Measurements from ENCODE around the gene SPECC1L. TPM values are rescaled to one million over a fixed set of nuclear protein-coding genes. Genes with fewer than 3 reads are reported as not detected.

SPECC1L gene
- total RNA-seq, 1 experiment from 2014 or later, result 40.8 TPM

DNA sequence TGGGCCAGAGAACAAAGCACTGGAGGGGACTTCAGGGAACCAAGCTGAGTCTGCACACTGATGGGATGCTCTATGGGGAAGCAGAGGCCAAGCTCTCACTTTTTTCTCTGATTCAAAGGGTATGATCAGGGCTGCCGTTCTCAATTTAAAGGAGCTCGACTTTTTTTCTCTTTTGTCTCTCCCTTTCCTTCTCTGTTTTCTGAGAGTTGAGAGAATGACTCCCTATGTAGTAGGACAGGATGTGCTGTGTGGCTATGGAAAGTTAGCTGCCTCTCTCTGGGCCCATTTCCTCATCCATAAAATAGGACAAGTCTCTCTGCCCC lies 164.7 kb downstream of the SPECC1L start:
- intact Hi-C loops (cut with micrococcal nuclease), result no loop called here
- H3K27ac ChIP-seq (ENCODE audit: low read depth, low read length), result no peak overlapping the region
- no peaks in the 10 kb centered on the region for H4K20me1 ChIP-seq (ENCODE audit: insufficient read depth)
- H3K4me1 ChIP-seq (ENCODE audit: control insufficient read depth in 1 of 2, insufficient read depth in 2 of 2, low read length in 2 of 2), result peaks cover 0 to 14% of the 10 kb centered on the region in 2 experiments; a peak in 2 of 4 replicates
- no peaks in the 10 kb centered on the region for H3K9me3 ChIP-seq (ENCODE audit: control insufficient read depth in 1 of 2, insufficient read depth in 1 of 2, low read depth in 1 of 2, low read length in 2 of 2)
- H3K9ac ChIP-seq (ENCODE audit: low read length), result no peak overlapping the region
- no peak overlapping the region for H2AFZ ChIP-seq (ENCODE audit: low read depth, low read length, poor library complexity, severe bottlenecking)
- H3K4me3 ChIP-seq (replicated peaks in 1 of 2; ENCODE audit: low read depth in 1 of 2, low read length in 2 of 2), result no peak overlapping the region
- POLR2A ChIA-PET, result no interaction called here
- ATAC-seq (no peak), DNase-seq (ENCODE audit: low read depth, low spot score) (no peak)
- H3K79me2 ChIP-seq (ENCODE audit: insufficient read depth, low read length), result no peaks in the 10 kb centered on the region
- H3K36me3 ChIP-seq (ENCODE audit: control insufficient read depth in 1 of 2, insufficient read depth in 2 of 2, low read length in 2 of 2), result no peaks in the 10 kb centered on the region
- RAD21 ChIA-PET (ENCODE audit: low non-redundant PET in 1 of 2, low total read pairs in 2 of 2, uncharacterized antibody in 2 of 2, unreplicated experiment in 2 of 2), result interaction anchor here in 1 of 2 experiments (0.5 kb wide), 1 partner anchor 34 kb away, joined by 3 read pairs; no protein-coding TSS in a partner anchor
- H3K4me2 ChIP-seq (ENCODE audit: low read length), result no peak overlapping the region
- no TSS peak for BruUV-seq (replicated peaks)
- no peaks in the 10 kb centered on the region for H3K27me3 ChIP-seq (ENCODE audit: insufficient read depth, low read length)
- no peaks in the 10 kb centered on the region for H3K9me2 ChIP-seq (ENCODE audit: insufficient read depth)
- CTCF ChIA-PET, result interaction anchor here (1.0 kb wide), 1 partner anchor 541 kb away, joined by 3 read pairs; the partner anchor contains the start of gene MIF
- TF ChIP-seq RAD21 (IDR thresholded peaks at IDR 0.05; ENCODE audit: low read depth) (no peak), SIN3A (IDR thresholded peaks at IDR 0.05; ENCODE audit: low read depth) (no peak), YY1 (IDR thresholded peaks at IDR 0.05; ENCODE audit: extremely low read depth, insufficient replicate concordance, low read depth, low read length) (no peak), CEBPB (IDR thresholded peaks at IDR 0.05; ENCODE audit: low read depth) (no peak), EZH2phosphoT487 (IDR thresholded peaks at IDR 0.05; ENCODE audit: borderline replicate concordance) (no peak), SP1 (IDR thresholded peaks at IDR 0.05; ENCODE audit: low read depth) (no peak), FOSL1 (IDR thresholded peaks at IDR 0.05; ENCODE audit: low read depth) (no peak), JUND (IDR thresholded peaks at IDR 0.05) (no peak), TCF7L2 (IDR thresholded peaks at IDR 0.05; ENCODE audit: borderline replicate concordance, extremely low read depth, insufficient read depth, insufficient read length) (no peak), EZH2 (IDR thresholded peaks at IDR 0.05) (no peak), ZNF274 (IDR thresholded peaks at IDR 0.05; ENCODE audit: low read depth, low read length) (no peak), EGR1 (IDR thresholded peaks at IDR 0.05; ENCODE audit: low read depth) (no peak)
- TF ChIP-seq, protein P1, sequence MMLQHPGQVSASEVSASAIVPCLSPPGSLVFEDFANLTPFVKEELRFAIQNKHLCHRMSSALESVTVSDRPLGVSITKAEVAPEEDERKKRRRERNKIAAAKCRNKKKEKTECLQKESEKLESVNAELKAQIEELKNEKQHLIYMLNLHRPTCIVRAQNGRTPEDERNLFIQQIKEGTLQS (IDR thresholded peaks at IDR 0.05), result no peak
- TF ChIP-seq, protein P2, sequence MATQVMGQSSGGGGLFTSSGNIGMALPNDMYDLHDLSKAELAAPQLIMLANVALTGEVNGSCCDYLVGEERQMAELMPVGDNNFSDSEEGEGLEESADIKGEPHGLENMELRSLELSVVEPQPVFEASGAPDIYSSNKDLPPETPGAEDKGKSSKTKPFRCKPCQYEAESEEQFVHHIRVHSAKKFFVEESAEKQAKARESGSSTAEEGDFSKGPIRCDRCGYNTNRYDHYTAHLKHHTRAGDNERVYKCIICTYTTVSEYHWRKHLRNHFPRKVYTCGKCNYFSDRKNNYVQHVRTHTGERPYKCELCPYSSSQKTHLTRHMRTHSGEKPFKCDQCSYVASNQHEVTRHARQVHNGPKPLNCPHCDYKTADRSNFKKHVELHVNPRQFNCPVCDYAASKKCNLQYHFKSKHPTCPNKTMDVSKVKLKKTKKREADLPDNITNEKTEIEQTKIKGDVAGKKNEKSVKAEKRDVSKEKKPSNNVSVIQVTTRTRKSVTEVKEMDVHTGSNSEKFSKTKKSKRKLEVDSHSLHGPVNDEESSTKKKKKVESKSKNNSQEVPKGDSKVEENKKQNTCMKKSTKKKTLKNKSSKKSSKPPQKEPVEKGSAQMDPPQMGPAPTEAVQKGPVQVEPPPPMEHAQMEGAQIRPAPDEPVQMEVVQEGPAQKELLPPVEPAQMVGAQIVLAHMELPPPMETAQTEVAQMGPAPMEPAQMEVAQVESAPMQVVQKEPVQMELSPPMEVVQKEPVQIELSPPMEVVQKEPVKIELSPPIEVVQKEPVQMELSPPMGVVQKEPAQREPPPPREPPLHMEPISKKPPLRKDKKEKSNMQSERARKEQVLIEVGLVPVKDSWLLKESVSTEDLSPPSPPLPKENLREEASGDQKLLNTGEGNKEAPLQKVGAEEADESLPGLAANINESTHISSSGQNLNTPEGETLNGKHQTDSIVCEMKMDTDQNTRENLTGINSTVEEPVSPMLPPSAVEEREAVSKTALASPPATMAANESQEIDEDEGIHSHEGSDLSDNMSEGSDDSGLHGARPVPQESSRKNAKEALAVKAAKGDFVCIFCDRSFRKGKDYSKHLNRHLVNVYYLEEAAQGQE (IDR thresholded peaks at IDR 0.05; ENCODE audit: low read depth), result no peak
- TF ChIP-seq, protein P3, sequence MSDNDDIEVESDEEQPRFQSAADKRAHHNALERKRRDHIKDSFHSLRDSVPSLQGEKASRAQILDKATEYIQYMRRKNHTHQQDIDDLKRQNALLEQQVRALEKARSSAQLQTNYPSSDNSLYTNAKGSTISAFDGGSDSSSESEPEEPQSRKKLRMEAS (IDR thresholded peaks at IDR 0.05), result no peak
